Islet of Langerhans (tissue), 1 donor: ENCODE results near the gene LRRC51.

Experiments
- FAIRE-seq: peaks from one replicate; lab custom pipeline; 2011; peaks lifted over from hg19 to GRCh38; lab: Jason Lieb, UNC

The LRRC51 gene

GRCh38 chr11:72080326-72081183, at the start of gene LRRC51, which contains the start of gene NUMA1:
Gene LRRC51 (plus strand): TSS chr11:72080850. CDS start chr11:72089084, 8,234 bp downstream.
Gene NUMA1 (minus strand): TSS chr11:72080542. CDS start chr11:72035943, 44,599 bp downstream.
- peak; percentile 82 for FAIRE-seq

GRCh38 chr11:72036687-72037086, 44.0 kb upstream of the LRRC51 start:
- no peak for FAIRE-seq

- FAIRE-seq, result no peak
Observed at GRCh38 chr11:72037554-72038311, 42.9 kb upstream of the LRRC51 start.

GRCh38 chr11:72038491-72038890, 42.2 kb upstream of the LRRC51 start:
- no peak for FAIRE-seq

- FAIRE-seq, result no peak
Observed at GRCh38 chr11:72039031-72039855, 41.4 kb upstream of the LRRC51 start.

- FAIRE-seq, result no peak
Observed at GRCh38 chr11:72039856-72040401, 40.7 kb upstream of the LRRC51 start.

- FAIRE-seq, result peak; percentile 27
Observed at GRCh38 chr11:72040491-72041363, 39.9 kb upstream of the LRRC51 start.

- FAIRE-seq, result no peak
Observed at GRCh38 chr11:72041364-72042063, 39.1 kb upstream of the LRRC51 start.

- FAIRE-seq, result no peak
Observed at GRCh38 chr11:72042064-72042745, 38.4 kb upstream of the LRRC51 start.

GRCh38 chr11:72045849-72046248, 34.8 kb upstream of the LRRC51 start:
- FAIRE-seq, result no peak

GRCh38 chr11:72048766-72049460, 31.7 kb upstream of the LRRC51 start:
- no peak for FAIRE-seq

GRCh38 chr11:72058416-72059034, 22.1 kb upstream of the LRRC51 start:
- no peak for FAIRE-seq

- no peak for FAIRE-seq
Observed at GRCh38 chr11:72061739-72062396, 18.8 kb upstream of the LRRC51 start.

GRCh38 chr11:72066855-72067254, 13.8 kb upstream of the LRRC51 start:
- FAIRE-seq, result no peak

GRCh38 chr11:72067266-72067665, 13.4 kb upstream of the LRRC51 start:
- FAIRE-seq, result no peak

GRCh38 chr11:72067676-72068075, 13.0 kb upstream of the LRRC51 start:
- FAIRE-seq, result no peak

GRCh38 chr11:72069200-72069599, 11.4 kb upstream of the LRRC51 start:
- no peak for FAIRE-seq

GRCh38 chr11:72069787-72070251, 10.8 kb upstream of the LRRC51 start:
- no peak for FAIRE-seq
